ENCODE results near the gene RCSD1.

Gene RCSD1

DNA sequence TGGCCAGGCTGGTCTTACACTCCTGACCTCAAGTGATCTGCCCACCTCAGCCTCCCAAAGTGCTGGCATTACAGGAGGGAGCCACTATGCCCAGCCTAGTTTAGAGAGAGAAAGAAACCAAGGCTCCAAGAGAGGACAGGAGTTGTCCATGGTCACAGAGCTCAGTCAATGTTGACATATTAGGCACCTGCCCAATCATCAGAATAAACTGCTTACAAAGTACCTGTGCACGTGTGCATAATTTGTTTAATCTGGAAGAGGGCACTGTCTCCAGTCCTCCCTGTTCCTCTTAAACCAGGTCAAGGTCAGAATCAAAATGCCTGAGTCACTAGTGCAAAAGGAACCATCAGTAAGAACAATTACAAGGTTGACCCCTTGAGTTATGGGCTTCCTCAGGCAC is 71.5 kb downstream of the RCSD1 start:
- DNase-seq (ENCODE audit: low read depth) = peak; percentile 89
- H3K4me3 ChIP-seq (ENCODE audit: low read depth, low read length) = no peak overlapping the region
- no peak for TF ChIP-seq CTCF (IDR thresholded peaks at IDR 0.05; ENCODE audit: control insufficient read depth, extremely low read depth, insufficient read depth)

DNA sequence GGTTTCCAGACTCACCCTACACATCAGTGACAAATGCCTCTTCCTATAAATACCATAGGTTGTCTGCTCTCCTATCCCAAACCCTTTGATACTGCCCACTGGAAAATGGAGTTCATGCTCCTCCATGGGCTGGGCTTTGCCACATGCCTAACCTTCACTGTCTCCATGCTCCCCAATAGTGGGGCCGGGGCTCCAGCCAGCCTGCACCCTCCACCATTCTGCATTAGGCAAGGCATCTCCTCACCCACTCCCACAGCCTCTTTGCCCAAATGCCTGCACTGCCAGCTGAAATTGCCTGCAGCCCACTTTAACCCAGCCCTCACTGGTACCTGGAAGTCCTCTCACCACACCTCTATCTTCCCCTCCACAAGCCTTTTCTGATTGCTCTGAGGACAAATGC is 73.5 kb downstream of the RCSD1 start:
- no peak for DNase-seq (ENCODE audit: low read depth)

DNA sequence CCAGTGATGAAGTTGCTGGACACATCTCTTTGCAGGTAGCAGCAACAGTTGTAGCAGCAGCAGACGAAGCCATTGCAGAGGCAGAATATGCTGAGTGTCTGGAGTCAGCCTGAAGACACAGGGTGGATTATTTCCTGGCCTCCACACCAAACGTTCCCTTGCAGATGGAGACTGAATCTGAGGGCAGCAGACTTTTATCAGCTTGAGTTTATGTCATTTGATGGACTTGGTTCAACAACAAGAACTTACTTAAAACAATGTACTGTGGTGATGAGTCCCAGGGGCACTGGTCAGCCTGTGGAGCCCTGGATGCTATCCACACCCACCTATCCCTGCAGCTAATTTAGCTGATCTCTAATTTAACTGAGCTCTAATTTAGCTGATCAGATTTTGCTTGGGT is 74.7 kb downstream of the RCSD1 start:
- no peak for TF ChIP-seq CTCF (IDR thresholded peaks at IDR 0.05; ENCODE audit: control insufficient read depth, extremely low read depth, insufficient read depth)
- no peak for DNase-seq (ENCODE audit: low read depth)
- H3K4me3 ChIP-seq (ENCODE audit: low read depth, low read length) = no peak overlapping the region

More for the DNA sequence above, 73.5 kb downstream of the RCSD1 start:
- no peak overlapping the region for H3K4me3 ChIP-seq (ENCODE audit: low read depth, low read length)
- TF ChIP-seq CTCF (IDR thresholded peaks at IDR 0.05; ENCODE audit: control insufficient read depth, extremely low read depth, insufficient read depth) = no peak

GRCh38 chr1:167705250-167705649 is 75.2 kb downstream of the RCSD1 start:
- DNase-seq (ENCODE audit: low read depth) = no peak
- no peak overlapping the region for H3K4me3 ChIP-seq (ENCODE audit: low read depth, low read length)
- no peak for TF ChIP-seq CTCF (IDR thresholded peaks at IDR 0.05; ENCODE audit: control insufficient read depth, extremely low read depth, insufficient read depth)

DNA sequence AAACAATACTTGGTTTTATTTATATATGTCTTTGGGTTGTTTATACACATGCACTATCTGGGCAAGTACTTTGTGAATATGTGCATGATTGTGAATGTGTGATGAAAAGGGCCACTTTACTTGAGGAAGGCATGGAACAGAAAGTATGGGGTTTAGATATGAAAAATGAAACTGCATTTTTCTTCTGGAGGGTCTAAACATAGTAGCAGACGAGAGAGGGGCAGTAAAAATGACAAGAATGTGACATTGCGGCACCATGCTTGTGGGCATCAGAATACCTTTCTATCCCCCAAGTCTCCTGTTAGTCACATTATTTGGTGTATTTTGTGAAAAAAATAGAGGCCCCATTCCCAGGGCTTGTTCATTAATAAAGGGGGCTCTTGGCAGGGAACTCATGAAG is 76.3 kb downstream of the RCSD1 start:
- no peak overlapping the region for H3K4me3 ChIP-seq (ENCODE audit: low read depth, low read length)
- no peak for TF ChIP-seq CTCF (IDR thresholded peaks at IDR 0.05; ENCODE audit: control insufficient read depth, extremely low read depth, insufficient read depth)

DNA sequence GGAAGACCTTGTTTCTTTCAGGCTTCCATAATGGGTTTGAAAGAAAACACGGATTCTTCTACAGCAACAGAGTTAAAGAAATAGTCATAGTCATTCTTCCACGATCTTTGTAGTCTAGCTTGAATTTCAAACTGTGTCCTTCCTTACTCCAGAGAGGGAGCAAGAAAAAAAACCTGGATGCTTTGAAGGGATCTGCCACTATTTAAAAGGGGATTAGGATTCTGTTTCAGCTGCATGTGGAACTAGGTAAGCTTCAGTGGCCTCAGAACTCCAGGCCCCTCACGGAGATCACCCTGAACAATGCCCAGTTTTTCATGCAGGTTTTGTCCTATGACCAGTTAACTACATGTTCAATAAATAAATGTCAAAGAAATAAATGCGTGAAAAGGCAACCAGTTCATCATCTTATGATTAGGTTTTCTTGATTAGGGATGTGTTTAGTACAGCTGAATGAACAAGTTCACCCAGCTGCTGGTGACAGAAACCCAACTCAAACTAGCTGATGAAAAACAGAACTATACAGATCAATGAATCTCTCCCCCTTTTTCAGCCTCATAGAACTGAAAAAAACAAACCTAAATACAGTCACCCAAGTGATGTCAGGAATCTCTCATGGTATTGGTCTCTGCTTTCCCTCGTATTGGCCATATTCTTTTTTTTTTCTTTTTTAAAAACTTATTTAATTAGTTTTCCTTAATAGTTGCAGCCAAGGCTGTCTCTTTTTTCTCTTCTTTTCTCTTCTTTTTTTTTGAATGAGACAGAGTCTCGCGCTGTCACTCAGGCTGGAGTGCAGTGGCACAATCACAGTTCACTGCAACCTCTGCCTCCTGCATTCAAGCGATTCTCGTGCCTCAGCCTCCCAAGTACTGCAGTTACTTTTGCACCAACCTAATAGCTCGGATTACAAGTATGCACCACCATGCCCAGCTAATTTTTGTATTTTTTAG is 77.2 kb downstream of the RCSD1 start:
- H3K4me3 ChIP-seq (ENCODE audit: low read depth, low read length) = no peak overlapping the region
- TF ChIP-seq CTCF (IDR thresholded peaks at IDR 0.05; ENCODE audit: control insufficient read depth, extremely low read depth, insufficient read depth) = no peak
- no peak for DNase-seq (ENCODE audit: low read depth)

More for the DNA sequence above, 76.3 kb downstream of the RCSD1 start:
- DNase-seq (ENCODE audit: low read depth) = no peak

Data from LNCaP clone FGC (cell line).